ENCODE results near the gene NUP50.
A peak's percentile ranks its signal among the peaks of the same experiment; 100 is the strongest.

The NUP50 gene

DNA sequence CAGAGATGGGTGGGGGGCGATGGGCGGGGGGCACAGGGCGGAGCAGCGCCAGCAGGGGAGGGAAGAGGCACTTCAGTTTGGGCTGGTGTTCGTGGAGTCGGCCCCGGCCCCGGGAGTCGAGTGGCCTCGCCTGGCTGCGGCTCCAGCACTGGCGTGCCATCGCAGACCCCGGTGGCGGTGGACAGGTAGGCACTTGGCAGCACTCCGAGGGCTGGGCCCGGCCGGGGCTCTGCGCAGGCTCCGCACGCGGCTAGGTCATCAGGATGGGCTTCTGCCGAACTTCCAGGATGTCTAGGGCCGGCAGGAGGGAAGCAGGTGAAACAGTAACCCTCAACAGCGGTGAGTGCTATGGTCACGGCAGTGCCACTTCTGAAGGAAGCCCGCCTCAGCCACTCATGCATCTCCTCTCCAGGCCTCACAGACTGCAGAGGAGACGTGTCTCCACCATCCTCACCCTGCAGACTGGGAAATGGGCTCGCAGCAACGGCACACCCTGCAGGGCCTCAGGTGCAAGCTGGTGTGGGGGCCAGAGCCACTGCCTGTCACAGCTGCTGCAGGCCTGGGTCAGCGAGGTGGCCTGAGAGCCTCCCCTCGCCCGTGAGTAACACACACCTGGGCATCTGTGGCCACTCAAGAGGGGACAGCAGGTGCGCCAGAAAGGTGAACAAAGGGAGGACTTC, 33.3 kb downstream of the NUP50 start:
- DNase-seq, result no peak

DNA sequence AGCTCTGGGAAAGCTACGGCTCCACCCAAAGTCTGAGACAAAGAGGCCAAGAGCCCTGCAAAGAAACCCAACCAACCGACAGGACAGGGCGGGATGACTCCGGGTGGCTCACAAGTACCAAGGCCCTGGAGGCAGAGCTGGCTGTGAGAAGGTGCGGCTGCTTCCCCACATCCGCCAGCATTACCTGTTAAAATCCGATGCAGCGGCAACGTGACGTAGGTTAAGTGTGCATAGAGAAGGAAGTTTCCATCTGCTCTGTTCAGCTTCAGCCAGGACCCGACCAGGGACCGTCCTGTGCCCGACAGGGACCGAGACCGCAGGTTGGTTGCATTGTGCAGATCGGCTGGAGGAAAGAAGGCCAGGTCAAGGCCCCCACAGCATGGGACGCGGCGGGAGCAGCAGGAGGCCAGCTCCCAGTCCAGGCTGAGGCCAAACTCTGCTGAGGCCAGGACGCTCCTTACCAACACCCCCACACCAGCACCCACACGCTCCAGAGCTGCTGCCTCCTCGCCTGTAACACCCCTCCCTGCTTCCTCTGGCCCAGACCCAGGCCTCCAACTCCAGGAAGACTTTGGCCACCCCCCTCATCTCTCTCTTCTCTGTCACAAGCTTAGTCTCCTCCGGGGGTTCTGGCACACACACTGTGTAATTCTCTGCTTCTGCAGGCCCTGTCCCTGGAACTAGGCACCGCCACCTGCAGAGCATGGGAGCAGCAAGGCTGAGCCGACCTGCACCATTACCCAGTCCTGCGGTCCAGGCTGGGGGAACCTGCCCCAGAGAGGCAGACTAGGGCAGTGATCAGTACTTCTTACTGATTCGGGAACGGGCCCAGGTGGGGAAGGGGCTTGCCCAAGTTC, 34.1 kb downstream of the NUP50 start:
- no peak for DNase-seq

DNA sequence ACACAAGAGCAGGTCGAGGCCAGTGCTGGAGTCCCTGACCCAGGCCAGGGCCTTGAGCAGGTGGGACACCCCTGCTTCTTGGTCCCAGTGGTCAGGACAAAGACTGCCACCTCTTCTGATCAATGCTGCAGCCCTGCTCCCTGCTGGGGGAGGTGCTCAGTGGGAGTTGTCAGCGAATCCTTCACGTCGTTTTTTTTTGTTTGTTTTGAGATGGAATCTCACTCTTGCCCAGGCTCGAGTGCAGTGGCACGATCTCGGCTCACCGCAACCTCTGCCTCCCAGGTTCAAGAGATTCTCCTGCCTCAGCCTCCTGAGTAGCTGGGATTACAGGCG, 34.7 kb downstream of the NUP50 start:
- DNase-seq, result no peak

DNA sequence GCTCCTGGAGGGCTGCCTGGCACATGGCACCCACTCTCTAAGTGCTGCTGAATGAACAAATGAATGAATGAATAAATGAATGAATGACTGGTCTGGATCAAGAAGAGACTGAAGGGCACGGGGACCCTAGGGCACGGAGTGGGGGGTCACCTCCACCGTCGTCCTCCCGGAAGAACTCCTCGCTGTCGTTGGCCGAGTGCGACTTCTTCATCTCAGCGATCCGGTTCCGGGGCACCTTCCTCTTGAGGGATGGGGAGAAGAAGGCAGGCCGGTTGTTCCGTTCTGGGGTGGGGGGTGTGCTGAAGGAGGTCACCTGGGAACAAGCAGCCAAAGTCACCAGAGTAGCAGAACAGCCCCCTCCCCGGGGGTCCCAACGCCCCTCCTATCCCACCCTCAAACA, 36.0 kb downstream of the NUP50 start:
- DNase-seq, result no peak

DNA sequence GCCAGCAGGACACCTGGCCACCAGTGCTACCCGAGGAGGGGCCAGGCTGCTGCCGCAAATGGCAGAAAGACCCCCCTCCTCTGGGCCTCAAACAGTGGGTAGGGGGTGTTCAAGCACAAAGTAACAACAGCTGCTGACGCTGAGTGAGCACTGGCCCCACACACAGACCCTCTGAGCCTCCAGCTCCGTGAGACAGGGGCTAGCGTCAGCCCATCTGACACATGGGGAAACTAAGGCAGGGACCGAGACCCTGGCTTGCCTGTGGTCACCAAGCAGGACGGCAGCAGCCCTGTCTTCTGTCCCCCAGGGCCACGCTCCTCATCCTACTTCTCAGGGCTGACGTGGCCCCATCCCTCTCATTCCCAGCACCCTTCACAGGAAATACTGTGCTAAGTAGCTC, 36.5 kb downstream of the NUP50 start:
- no peak for DNase-seq

DNA sequence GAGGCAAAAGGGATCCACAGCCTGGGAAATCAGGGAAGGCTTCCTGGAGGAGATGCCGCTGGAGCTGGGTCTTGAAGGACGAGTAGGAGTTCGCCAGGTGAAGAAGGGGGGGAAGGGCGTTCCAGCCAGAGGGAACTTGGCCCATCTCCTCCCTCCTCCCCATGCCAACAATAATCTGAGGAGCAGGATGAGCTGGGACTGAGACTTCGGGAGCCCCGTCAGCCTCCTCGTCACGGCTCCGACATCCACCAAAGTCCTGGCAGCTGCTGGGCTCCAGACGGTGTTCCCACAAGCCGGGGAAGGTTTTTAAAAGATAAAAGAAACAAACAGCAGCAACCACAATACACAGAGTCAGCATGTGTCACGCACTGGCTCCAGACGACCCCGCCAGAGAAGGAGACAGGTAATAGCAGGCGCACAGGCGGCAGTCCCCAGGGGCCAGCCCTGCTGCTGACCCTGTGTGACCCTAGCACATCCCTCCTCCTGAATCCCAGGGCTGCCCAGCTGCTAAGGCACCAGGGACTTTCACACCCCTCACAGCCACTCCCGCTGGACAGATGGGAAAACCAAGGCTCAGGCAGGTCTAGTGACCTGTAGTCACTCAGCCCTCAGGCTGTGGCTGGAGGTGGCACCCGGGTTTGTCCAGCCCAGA, 37.3 kb downstream of the NUP50 start:
- DNase-seq, result no peak

DNA sequence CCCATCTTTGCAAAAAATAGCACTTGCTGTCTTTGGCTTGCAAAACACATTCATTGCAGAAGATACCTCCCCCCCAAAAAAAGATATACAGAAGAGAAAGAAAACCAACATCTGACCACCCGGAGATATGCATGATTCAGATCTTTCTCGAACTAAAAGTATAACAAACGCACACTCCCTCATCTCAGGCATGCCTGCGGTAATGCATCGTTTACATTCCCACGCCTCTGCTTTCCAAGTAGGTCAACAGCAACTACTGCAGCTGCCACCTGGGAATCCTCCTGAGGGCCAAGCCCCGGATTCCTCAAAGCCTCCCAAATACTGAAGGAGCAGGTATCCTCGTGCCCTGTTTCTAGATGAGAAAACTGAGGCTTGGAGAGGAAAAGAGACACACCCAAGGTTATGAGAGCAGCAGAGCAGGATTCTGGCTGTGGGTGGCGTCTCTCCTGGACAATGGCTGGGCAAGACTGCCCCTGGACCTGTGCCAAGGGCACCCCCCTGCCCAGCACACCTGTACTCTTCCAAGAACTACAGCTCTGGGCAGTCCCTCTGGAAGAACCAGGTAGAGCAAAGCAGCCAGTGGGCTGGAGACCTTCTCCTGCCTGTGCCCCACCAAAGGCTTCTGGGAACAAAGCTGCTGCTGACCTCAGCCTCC, 38.1 kb downstream of the NUP50 start:
- DNase-seq, result no peak

DNA sequence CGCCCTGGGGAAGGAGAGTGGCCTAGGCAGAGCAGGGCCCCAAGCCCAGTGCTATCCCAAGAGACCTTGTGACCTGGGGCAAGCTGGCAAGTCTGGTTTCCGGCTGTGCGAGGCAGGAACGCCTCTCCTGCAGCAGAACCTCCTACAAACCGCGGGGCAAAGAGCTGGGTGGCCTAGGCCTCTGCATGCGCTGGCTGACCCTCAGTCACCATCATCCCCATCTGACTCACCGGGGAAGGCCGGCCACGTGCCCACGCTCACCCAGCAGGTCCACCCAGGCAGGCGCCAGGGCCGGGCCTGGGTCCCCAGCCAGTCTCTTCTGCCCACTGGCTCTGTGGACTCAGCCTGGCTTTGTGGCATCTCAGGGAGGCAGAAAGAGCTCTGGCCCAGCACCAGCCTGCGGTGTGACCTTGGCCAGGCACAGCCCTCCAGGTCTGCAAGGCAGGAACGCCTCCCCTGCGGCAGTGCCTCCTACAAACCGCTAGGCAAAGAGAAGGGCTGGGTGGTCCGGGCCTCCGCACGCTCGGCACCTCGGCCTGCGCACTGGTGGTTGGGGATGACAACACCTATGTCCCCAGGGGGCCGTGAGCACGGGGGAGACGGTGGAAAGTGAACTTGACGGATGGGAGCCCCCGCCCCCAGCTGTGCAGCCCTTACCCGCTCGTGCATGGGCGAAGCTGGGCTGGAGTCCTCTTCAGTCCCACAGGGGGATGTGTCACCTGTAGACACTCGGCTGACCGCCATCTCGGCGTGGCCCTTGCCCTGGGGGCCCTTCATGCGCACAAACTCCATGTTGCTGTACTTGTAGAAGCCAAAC, 38.8 kb downstream of the NUP50 start:
- DNase-seq, result no peak

DNA sequence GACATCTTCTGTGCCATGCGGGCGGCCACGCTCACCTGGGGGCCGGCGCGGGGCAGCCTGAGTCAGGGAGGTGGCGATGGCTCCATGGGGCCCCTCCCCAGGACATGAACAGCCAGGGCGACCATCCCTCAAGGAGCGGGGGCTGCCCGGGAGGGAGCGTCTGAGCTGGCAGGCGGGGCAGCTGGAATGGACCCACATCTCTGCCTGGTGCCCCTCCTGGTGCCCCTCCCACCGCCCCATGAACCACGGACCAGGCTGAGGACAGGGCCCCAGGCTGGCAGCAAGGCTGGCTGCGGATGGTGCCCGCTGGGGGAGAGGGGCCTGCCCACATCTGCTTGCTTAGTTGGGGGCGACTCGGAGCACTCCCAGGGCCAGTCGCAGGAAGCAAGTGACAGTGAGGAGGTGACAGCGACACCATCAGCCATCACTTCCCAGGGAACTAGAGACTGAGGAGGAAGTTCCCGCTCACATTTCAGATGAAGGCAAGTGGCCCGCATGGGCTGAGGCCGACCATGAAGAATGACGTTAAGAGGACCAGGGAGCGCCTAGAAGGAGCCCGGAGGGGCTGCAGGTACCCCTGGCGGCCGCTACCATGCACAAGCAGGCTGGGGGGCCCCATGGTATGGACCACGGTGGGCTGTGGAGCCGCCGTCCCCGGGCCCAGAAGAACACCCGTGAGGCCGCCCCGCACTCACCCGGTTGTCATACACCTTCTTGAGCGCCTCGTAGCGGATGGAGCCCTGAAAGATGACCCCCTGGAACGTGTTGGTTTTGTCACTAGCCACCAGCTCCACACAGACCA, 39.6 kb downstream of the NUP50 start:
- DNase-seq, result no peak

DNA sequence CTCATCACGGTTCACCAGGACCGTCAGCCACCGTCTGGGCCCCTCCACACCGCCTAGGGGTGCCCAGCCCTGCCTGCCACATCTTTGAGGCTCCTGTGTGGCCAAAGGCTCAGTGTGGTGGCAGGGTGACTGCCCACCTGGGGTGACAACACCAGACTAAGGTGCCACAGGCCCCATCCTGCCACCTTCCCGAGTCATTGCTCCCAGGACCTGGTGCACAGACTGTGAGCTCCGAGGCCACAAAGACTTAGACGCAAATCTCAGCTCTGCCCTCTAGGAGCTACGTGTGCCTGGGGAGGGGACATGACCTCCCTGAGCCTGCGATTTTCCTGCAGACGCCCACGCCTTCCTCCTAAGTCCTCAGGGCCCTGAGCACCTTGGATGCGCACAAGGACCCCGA, 40.5 kb downstream of the NUP50 start:
- no peak for DNase-seq

DNA sequence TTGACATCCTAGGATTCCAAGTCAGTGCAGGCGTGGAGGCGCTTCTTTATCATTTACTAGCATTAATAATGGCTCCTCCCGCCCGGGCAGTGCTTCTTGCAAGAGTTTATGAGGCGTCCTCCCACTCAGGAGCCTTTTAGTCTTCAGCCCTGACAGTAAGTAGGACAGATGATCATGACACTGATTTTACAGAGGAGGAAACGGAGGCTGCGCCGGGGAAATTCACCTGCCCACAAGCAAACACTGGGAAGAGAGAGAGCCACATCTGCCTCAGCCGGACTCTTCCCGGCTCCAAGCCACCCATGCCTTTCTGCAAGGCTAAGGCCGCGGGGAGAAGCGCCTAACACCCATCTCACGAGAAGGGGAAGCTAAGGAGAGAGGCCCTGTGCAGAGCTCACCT, 41.1 kb downstream of the NUP50 start:
- no peak for DNase-seq

DNA sequence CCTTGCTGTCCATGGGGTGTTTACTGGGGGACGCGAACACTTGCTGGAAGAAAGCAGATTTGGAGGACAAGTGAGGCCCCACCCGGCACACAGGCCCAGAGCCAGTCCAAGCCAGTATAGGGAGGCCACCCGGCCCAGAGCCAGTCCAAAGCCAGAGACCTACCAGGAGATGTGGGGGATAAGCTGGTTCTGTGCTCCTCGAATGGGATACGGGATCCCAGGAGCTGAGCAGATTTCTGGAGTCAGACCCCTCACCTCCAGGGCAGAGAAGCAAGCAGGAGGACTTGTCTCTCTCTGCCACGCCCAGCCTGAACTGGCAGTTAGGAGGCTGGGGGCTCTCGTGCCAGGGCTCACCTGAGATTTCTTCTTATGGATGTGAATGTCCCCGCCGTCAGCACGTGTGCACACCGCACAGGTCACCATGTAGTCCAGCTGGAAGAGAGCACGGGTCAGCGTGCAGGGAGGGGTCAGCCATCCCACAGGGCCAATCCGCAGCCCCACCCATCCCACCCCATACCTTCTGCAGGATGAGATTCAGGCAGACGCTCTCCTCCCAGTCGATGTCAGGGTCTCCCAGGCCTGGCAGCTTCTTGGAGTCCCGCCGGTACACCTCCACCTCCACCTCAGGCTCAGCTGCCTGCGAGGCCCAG, 41.7 kb downstream of the NUP50 start:
- DNase-seq, result no peak

DNA sequence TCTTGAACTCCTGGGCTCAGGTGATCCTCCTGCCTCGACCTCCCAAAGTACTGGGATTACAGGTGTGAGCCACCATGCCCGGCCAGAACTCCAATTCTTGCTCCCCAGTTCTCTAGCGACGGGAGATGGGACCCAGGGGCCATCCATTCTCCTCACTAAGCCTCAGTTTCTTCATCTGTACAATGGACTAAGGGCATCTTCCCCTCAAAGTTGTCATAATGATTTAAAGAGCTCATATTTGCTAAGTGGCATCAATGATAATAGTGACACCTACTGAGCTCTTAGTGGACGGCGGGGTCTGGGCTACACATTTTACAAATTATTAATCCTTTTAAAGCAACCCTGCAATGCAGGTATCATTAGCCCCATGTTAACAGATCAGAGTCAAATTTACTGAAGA, 42.5 kb downstream of the NUP50 start:
- DNase-seq, result no peak

DNA sequence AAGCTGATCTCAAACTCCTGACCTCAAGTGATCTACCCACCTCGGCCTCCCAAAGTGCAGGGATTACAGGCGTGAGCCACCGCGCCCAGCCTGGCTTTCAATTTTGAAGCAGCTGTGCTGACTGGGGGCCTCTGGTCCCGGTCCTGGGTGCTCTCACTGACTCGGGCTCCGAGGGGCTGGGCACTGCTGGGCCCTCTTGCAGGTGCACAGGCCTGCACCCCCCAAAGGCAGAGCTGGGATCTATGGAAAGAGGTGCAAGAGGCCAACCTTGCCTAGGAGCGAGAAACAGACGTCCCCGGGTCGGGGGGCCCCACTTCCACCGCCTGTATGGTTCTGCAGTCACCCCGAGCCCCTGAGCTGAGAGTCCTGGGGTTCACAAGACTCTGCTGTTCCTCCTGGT, 43.8 kb downstream of the NUP50 start:
- DNase-seq, result no peak

DNA sequence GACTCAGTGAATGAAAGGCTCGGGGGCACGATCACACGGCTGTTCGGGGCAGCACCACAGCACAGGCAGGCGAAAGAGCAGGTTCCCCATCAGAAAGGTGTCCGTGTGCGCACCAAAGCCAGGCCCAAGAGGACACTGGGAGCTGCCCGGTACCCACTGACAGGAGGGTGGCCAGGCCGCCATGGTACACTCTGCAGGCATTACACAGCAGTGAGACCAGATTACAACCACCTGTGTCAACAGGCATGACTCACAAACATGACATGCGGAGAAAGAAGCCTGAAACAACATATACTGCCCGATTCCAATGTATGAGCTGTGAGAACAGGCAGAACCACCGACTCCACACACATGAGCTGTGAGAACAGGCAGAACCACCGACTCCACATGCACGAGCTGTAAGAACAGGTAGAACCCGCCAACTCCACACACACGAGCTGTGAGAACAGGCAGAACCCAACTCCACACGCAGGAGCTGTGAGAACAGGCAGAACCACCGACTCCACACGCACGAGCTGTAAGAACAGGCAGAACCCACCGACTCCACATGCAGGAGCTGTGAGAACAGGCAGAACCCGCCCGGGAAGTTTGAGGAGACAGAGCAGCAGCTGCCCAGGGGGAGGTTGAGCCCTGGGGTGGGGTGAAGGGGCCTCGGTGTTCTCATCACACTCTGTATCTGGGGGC, 44.4 kb downstream of the NUP50 start:
- DNase-seq, result no peak

DNA sequence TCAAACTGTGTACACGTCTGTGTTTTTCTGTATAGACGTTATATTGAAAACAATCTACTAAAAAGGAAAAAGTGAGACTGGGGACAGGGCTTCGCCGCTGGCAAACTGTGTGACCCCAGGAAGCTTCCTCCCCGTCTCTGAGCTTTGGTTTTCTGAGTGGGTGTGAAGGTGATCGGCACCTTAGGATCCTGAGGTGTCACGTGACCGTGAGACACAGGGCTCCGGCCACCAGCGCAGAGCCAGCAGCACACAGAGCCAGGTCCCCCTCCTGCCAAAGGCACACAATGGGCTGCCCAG, 44.9 kb downstream of the NUP50 start:
- no peak for DNase-seq

DNA sequence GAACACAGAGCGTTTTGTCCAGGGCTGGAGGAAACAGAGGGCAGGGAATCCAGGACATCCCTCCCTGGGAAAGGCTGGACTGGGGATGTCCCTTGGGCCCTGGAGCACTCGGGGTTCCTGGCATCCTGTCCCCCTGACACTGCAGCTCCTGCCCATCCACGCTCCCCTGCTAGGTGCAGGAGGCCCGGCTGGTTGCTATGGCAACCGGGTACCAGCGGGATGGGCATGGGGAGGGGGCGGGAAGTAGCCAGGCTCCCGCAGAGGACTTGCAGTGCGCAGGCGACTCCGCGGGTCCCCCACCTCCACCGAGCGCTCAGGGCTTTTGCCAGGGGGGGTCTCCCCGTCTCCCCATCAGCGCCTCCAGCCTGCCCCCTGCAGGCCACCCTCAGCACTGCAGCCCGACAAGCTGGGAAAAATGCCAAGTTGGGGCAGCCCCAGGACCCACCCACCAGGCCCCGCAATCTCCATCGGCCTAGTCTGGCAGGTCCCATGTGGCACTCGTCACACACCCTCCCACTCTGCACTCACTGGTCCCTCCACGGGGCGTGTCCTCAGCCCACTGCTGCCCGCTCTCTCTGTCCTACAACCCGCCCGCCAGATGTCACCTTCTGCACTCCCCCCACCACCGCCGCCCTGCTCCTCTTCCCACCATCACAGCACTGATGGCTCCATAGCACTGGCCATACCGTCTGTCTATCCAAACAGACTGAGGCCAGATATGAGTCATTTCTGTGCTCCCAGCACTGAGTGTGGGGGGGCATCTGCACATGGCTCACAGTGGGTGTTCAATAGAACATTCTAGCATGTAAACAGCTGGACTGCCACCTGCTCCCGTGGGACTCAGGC, 45.5 kb downstream of the NUP50 start:
- DNase-seq, result peak; percentile 27

DNA sequence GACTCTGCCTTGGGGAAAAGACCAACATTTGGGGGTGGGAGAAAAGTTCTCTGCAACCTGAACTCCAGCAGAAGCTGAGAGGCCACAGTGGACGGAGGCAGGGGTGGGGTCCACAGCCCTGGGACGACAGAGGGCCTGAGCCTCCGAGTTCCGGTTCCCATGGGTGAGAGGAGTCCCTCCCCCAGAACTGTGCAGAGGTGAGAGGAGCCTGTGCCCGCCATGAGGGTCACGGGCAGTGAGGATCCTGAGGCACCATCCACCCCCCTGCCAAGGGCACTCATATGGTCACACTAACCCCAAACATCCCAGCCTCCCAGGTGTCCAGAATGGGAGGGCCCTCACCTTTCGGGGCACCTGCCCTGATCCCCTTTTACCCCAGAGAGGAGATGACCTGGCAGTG, 46.4 kb downstream of the NUP50 start:
- no peak for DNase-seq

DNA sequence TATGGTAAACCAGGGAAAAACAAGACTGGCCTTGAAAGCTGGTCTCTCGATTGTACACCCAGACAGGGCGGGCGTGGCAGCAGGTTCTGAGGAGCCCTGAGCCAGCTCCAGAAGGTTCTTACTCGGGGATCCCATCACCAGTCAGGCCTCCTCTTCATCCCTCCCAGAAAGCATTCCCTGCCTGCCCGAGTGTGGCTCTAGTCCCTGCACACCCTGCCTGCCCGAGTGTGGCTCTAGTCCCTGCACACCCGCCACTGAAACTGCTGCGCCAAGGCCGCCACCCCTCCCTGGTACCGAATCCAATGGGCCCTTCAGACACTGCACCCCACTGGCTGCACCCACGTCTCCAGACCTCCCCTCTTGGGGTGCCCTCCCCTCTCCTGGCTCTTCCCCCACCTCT, 46.9 kb downstream of the NUP50 start:
- no peak for DNase-seq

DNA sequence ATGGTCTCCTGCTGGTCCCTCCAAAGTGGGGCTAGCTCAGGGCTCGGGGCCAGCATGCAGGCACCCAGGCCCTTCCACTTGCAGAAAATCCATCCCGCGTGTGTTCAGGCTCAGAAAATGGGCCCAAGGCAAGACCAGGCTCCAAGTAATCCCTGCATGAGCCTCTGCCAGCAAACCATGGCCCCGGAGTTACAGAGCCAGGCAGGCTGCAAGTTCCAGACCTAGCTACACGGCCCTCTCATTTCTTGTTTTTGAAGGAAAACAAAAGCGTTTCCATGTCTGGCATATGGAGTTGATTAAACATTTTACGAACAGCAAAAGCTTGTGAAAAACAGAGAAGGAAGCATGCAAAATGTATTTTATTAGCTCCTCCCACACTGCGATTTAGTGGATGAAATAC, 47.3 kb downstream of the NUP50 start:
- DNase-seq, result no peak

All from CD4-positive, alpha-beta T cell treated with Interleukin-17A for 1 hour (primary cell).